ENCODE measurements around the gene RBFA. TPM values are rescaled to one million over a fixed set of nuclear protein-coding genes. Genes with fewer than 3 reads are reported as not detected.

RBFA gene
- total RNA-seq, 1 experiment from 2014 or later, result 25.1 TPM

- ChIA-PET POLR2A (ENCODE audit: unreplicated experiment) (no interaction called here), CTCF (no interaction called here)
- no peaks in the 10 kb centered on the region for H3F3A ChIP-seq (ENCODE audit: insufficient read depth, low read depth)
- H3K9me2 ChIP-seq (ENCODE audit: insufficient read depth), result no peaks in the 10 kb centered on the region
- no peaks in the 10 kb centered on the region for H4K20me1 ChIP-seq (ENCODE audit: insufficient read depth)
- no TSS peak for BruUV-seq (replicated peaks)
- H3K4me1 ChIP-seq (replicated peaks; ENCODE audit: insufficient read depth), result no peaks in the 10 kb centered on the region
- intact Hi-C loops (cut with micrococcal nuclease; ENCODE audit: unreplicated experiment), result no loop called here
- H3K4me2 ChIP-seq, result no peak overlapping the region
- H3K36me3 ChIP-seq (ENCODE audit: low read depth), result no peaks in the 10 kb centered on the region
- no peaks in the 10 kb centered on the region for H3K27me3 ChIP-seq (ENCODE audit: insufficient read depth, low read depth)
- DNase-seq, result no peak
- H3K9me3 ChIP-seq (ENCODE audit: insufficient read depth, low read depth), result no peaks in the 10 kb centered on the region
- H3K79me2 ChIP-seq (ENCODE audit: low read depth), result no peaks in the 10 kb centered on the region
- no peak overlapping the region for H3K27ac ChIP-seq
- no peak overlapping the region for H3K4me3 ChIP-seq
- no peak overlapping the region for H2AFZ ChIP-seq
- TF ChIP-seq CTCF (conservative IDR thresholded peaks at IDR 0.05) (no peak), EZH2 (IDR thresholded peaks at IDR 0.05; ENCODE audit: low read depth) (no peak)
Observed at GRCh38 chr18:80002468-80002867, 31.8 kb upstream of the RBFA start.

GRCh38 chr18:80004600-80005342, 29.5 kb upstream of the RBFA start:
- Histone ChIP-seq H3K4me1 (replicated peaks; ENCODE audit: insufficient read depth) (no peaks in the 10 kb centered on the region), H3K9me2 (ENCODE audit: insufficient read depth) (no peaks in the 10 kb centered on the region), H3K4me2 (no peak overlapping the region), H3K9me3 (ENCODE audit: insufficient read depth, low read depth) (no peaks in the 10 kb centered on the region), H3F3A (ENCODE audit: insufficient read depth, low read depth) (no peaks in the 10 kb centered on the region), H2AFZ (no peak overlapping the region), H3K4me3 (no peak overlapping the region), H4K20me1 (ENCODE audit: insufficient read depth) (no peaks in the 10 kb centered on the region), H3K27me3 (ENCODE audit: insufficient read depth, low read depth) (no peaks in the 10 kb centered on the region), H3K27ac (no peak overlapping the region), H3K36me3 (ENCODE audit: low read depth) (no peaks in the 10 kb centered on the region), H3K79me2 (ENCODE audit: low read depth) (no peaks in the 10 kb centered on the region)
- ChIA-PET POLR2A (ENCODE audit: unreplicated experiment) (no interaction called here), CTCF (no interaction called here)
- intact Hi-C loops (cut with micrococcal nuclease; ENCODE audit: unreplicated experiment), result no loop called here
- no peak for TF ChIP-seq CTCF (conservative IDR thresholded peaks at IDR 0.05)
- no peak for TF ChIP-seq EZH2 (IDR thresholded peaks at IDR 0.05; ENCODE audit: low read depth)
- no TSS peak for BruUV-seq (replicated peaks)
- no peak for DNase-seq

GRCh38 chr18:80006724-80007123, 27.5 kb upstream of the RBFA start:
- intact Hi-C loops (cut with micrococcal nuclease; ENCODE audit: unreplicated experiment), result no loop called here
- ChIA-PET CTCF (no interaction called here), POLR2A (ENCODE audit: unreplicated experiment) (no interaction called here)
- no peak overlapping the region for H2AFZ ChIP-seq
- TF ChIP-seq EZH2 (IDR thresholded peaks at IDR 0.05; ENCODE audit: low read depth), result no peak
- TF ChIP-seq CTCF (conservative IDR thresholded peaks at IDR 0.05), result no peak
- H3K4me1 ChIP-seq (replicated peaks; ENCODE audit: insufficient read depth), result no peaks in the 10 kb centered on the region
- BruUV-seq (replicated peaks), result no TSS peak
- H3K36me3 ChIP-seq (ENCODE audit: low read depth), result no peaks in the 10 kb centered on the region
- no peaks in the 10 kb centered on the region for H3K9me2 ChIP-seq (ENCODE audit: insufficient read depth)
- H3F3A ChIP-seq (ENCODE audit: insufficient read depth, low read depth), result no peaks in the 10 kb centered on the region
- H3K4me2 ChIP-seq, result no peak overlapping the region
- H3K79me2 ChIP-seq (ENCODE audit: low read depth), result no peaks in the 10 kb centered on the region
- H3K4me3 ChIP-seq, result no peak overlapping the region
- no peaks in the 10 kb centered on the region for H4K20me1 ChIP-seq (ENCODE audit: insufficient read depth)
- no peak overlapping the region for H3K27ac ChIP-seq
- no peak for DNase-seq
- no peaks in the 10 kb centered on the region for H3K27me3 ChIP-seq (ENCODE audit: insufficient read depth, low read depth)
- H3K9me3 ChIP-seq (ENCODE audit: insufficient read depth, low read depth), result no peaks in the 10 kb centered on the region
